Bronchial epithelial cell (primary cell): Measurements from ENCODE around the gene LAMA5. TPM values are rescaled to one million over a fixed set of nuclear protein-coding genes. Genes with fewer than 3 reads are reported as not detected.

Experiments
- DNase-seq: peaks from one replicate; pipeline ENCODE4 v3.0.0-alpha.2; 2010; ENCODE audit warnings: low read depth
- FAIRE-seq: peaks from 2 replicates; lab custom pipeline; 2011; peaks lifted over from hg19 to GRCh38; lab: Jason Lieb, UNC
- H3K27me3 ChIP-seq: 2 replicates; pipeline ENCODE4 v1.5.1; 2011; ENCODE audit warnings: low read length; ENCODE audit not compliant: control insufficient read depth, insufficient read depth
- H3K36me3 ChIP-seq: 2 replicates; pipeline ENCODE4 v1.5.1; 2011; ENCODE audit warnings: low read length; ENCODE audit not compliant: control insufficient read depth, insufficient read depth
- H3K4me3 ChIP-seq: 2 replicates; pipeline ENCODE4 v1.5.1; 2011; ENCODE audit warnings: mild to moderate bottlenecking, low read depth, low read length, control low read depth
- total RNA-seq: library from RNA; depleted of rRNA; stranded (reverse); fragments of >200 nt; gene quantifications from 2 replicates; pipeline ENCODE4 v1.2.1, GENCODE V29; 2014
- TF ChIP-seq, protein P1 (sequence below): IDR thresholded peaks from 2 replicates; pipeline ENCODE4 v1.5.1; 2011; ENCODE audit warnings: mild to moderate bottlenecking, moderate library complexity, low read length, control low read depth, inconsistent platforms; ENCODE audit not compliant: insufficient read depth, severe bottlenecking

The LAMA5 gene
- total RNA-seq, 1 donor from 2014 or later: 61.6 TPM

DNA sequence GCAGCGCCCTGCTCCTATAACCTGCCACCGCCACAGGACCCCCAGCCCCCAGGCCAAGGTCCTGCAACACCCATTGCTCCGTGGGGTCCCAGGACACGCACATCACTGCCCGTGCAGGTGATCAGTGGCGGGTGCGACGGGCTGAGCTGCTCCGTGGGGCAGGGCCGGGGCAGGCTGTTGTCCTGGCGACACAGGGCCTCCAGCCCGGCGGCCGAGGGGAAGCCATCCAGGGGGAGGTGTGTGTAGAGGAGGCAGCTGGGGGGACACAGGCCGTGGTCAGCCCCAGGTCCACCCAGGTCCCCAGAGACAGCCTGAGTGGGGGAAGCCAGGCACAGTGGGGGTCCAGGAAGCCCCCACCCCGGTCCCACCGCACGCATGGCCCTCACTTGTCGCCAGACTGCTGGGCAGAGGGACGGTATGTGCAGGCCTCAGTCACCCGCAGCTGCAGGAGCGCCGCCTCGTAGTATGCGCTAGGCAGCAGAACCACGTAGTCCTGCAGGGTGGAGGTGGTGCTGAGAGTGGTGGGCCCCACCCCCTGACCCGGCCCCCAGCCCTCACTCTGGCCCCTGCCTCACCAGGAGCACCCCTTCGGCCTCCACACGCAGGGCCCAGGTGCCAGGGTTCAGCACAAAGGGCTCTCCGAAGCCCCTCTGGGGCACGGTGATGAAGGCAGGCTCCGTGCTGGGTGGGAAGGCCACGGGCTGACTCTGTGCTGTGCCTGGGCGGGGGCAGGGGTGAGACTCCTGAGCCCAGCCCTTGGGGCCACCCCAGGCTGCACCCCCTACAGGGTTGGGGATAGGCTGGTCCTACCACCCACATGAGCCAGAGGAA is 33.9 kb downstream of the LAMA5 start:
- FAIRE-seq: no peak
- Histone ChIP-seq H3K36me3 (peaks cover 68% of the 10 kb centered on the region), H3K27me3 (no peaks in the 10 kb centered on the region), H3K4me3 (no peak overlapping the region)
- TF ChIP-seq, protein P1, sequence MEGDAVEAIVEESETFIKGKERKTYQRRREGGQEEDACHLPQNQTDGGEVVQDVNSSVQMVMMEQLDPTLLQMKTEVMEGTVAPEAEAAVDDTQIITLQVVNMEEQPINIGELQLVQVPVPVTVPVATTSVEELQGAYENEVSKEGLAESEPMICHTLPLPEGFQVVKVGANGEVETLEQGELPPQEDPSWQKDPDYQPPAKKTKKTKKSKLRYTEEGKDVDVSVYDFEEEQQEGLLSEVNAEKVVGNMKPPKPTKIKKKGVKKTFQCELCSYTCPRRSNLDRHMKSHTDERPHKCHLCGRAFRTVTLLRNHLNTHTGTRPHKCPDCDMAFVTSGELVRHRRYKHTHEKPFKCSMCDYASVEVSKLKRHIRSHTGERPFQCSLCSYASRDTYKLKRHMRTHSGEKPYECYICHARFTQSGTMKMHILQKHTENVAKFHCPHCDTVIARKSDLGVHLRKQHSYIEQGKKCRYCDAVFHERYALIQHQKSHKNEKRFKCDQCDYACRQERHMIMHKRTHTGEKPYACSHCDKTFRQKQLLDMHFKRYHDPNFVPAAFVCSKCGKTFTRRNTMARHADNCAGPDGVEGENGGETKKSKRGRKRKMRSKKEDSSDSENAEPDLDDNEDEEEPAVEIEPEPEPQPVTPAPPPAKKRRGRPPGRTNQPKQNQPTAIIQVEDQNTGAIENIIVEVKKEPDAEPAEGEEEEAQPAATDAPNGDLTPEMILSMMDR: no peak
- no peak for DNase-seq

DNA sequence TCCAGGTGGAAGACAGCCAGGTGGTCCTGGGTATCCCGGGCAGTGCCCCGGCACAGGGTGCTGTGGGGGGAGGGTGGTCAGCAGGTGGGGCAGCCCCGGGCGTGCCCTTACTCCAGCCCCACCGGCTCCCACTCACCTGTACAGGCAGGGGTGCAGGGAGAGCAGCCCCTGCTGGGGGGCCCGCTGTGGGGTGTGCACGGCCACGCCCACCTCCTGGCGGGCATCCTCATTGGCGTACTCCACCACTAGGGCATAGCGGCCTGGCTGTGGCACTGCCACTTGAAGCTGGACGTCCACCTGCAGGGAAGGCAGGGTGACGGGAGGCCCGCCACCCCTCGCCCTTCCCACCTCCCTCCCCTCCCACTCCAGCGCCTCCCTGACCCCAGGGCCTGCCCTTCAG is 34.7 kb downstream of the LAMA5 start:
- H3K4me3 ChIP-seq: no peak overlapping the region
- DNase-seq: no peak
- no peak for FAIRE-seq
- H3K36me3 ChIP-seq: peaks cover 67% of the 10 kb centered on the region
- no peaks in the 10 kb centered on the region for H3K27me3 ChIP-seq
- TF ChIP-seq, protein P1: no peak

DNA sequence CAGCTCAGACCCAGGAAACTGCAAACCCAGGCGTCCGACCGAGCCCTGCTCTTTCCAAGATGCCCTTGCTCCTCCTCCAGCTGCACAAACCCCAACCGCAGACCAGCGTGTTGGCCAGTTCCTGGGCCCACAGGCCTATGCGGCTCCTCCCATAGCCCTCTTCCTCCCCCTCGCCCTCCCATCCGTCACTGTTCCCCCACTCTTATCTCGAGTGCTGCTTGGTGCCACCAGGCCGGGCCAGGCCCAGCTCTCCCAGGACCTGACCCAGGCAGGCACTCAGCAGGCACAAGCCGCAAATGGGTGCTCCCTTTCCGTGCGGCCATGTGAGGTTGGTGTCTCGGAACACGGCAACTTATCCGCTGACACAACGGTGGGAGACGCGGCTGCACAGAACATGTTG is 35.8 kb downstream of the LAMA5 start:
- H3K36me3 ChIP-seq: peaks cover 68% of the 10 kb centered on the region
- TF ChIP-seq, protein P1: no peak
- DNase-seq: no peak
- no peak for FAIRE-seq
- no peaks in the 10 kb centered on the region for H3K27me3 ChIP-seq
- no peak overlapping the region for H3K4me3 ChIP-seq

DNA sequence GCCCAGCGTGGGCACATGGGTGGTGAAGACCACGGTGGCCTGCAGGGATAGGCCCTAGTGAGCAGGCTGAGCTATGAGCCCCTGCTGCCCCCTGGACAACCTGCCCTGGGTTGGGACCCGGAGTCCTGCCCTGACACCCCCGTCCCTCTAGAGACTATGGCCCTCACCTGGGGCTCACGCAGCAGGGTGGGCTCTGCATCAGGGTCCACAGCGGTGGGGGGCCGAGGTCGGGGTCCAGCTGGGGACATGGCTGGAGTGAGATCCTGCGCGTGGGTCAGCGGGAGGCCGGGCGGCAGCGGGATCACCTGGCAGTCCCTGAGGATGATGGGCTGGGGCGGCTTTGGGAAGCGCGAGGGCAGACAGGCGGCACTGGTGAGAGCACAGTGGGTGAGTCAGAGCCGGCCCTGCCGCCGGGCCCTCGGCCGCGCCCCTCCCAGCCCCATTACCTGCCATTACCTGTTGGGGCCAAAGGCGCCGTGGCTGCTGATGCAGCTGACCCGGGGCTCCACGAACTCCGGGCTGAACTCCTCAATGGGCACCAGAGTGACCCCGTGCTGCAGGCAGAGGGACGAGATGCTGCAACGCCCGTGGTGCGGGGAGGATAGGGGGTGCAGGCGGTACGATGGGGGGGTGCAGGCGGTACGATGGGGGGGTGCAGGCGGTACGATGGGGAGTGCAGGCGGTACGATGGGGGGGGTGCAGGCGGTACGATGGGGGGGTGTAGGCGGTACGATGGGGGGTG is 36.4 kb downstream of the LAMA5 start:
- Histone ChIP-seq H3K27me3 (no peaks in the 10 kb centered on the region), H3K36me3 (peaks cover 67% of the 10 kb centered on the region), H3K4me3 (no peak overlapping the region)
- FAIRE-seq: no peak
- peak; percentile 36 for DNase-seq
- TF ChIP-seq, protein P1: peak; percentile 10

DNA sequence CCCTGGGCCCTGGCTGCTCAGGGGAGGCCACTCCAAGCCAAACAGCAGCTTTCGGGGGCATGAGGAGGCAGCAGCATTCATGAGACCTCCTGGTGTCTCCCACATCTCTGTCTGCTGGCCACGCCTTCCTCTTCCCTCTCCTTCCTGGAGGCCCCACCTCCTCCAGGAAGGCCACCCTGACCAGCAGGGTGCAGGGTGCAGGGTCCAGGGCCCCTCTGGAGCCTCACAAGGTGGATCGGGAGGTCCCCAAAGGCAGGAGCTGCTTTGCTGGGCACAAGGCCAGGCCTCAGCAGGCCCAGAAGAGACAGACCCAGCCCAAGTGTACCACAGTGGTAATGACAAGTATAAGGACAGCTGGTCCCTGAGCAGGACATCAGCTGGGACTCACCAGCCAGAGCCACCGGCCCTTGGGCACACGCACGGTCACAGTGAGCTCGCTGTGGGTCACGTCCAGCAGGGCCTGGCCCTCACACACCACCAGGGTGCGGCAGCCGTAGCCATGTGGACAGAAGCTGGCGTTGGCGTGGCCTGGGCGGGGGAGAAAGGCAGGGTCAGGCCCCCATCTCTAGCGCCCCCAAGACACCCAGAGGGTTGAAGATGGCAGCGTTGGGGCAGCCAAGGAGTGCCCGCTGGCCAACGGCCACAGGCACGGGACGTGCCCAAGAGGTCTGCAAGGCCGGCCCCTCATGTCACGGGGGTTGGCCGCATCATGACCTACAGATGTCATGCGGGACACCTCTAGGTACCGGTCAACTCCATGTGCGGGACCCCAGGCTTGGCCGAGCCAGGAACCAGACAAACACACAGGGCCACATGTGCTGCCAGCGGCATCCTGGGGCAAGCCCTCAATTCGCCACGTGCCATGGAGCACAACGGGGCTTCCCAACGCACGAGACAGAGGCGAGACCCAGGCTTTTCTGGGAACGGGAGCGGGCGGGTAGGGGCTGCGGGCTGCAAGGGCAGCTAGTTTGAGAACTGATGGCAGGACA is 37.4 kb downstream of the LAMA5 start:
- H3K4me3 ChIP-seq: no peak overlapping the region
- FAIRE-seq (no peak), DNase-seq (no peak)
- no peaks in the 10 kb centered on the region for H3K27me3 ChIP-seq
- TF ChIP-seq, protein P1: no peak
- peaks cover 73% of the 10 kb centered on the region for H3K36me3 ChIP-seq
